ENCODE measurements around the gene TTC28. TPM values are rescaled to one million over a fixed set of nuclear protein-coding genes. Genes with fewer than 3 reads are reported as not detected.

The TTC28 gene
- total RNA-seq, 1 donor from 2014 or later = 65.4 TPM

GRCh38 chr22:27982630-27983180 lies 696.9 kb downstream of the TTC28 start:
- no peak for DNase-seq (ENCODE audit: low read depth, low spot score)
- Mint-ChIP-seq H3K27me3 (ENCODE audit: low read depth) (no peaks in the 10 kb centered on the region), H3K9me3 (no peaks in the 10 kb centered on the region), H3K4me1 (no peaks in the 10 kb centered on the region), H3K36me3 (ENCODE audit: low read depth) (peaks cover 22% of the 10 kb centered on the region), H3K4me3 (no peak overlapping the region), H3K27ac (ENCODE audit: unreplicated experiment) (no peak overlapping the region)
- no peak for TF ChIP-seq CTCF (conservative IDR thresholded peaks at IDR 0.05)

GRCh38 chr22:27982106-27982505 lies 697.5 kb downstream of the TTC28 start:
- no peak for TF ChIP-seq CTCF (conservative IDR thresholded peaks at IDR 0.05)
- Mint-ChIP-seq H3K4me1 (no peaks in the 10 kb centered on the region), H3K27ac (ENCODE audit: unreplicated experiment) (no peak overlapping the region), H3K9me3 (no peaks in the 10 kb centered on the region), H3K27me3 (ENCODE audit: low read depth) (no peaks in the 10 kb centered on the region), H3K36me3 (ENCODE audit: low read depth) (peaks cover 22% of the 10 kb centered on the region), H3K4me3 (no peak overlapping the region)
- no peak for DNase-seq (ENCODE audit: low read depth, low spot score)

- Mint-ChIP-seq H3K9me3 (no peaks in the 10 kb centered on the region), H3K36me3 (ENCODE audit: low read depth) (peaks cover 16% of the 10 kb centered on the region), H3K4me1 (peaks cover 3% of the 10 kb centered on the region), H3K27ac (ENCODE audit: unreplicated experiment) (no peak overlapping the region), H3K27me3 (ENCODE audit: low read depth) (no peaks in the 10 kb centered on the region), H3K4me3 (no peak overlapping the region)
- TF ChIP-seq CTCF (conservative IDR thresholded peaks at IDR 0.05) = no peak
- no peak for DNase-seq (ENCODE audit: low read depth, low spot score)
Observed at GRCh38 chr22:27980424-27981148, 699.1 kb downstream of the TTC28 start.

- no peak for DNase-seq (ENCODE audit: low read depth, low spot score)
- Mint-ChIP-seq H3K9me3 (no peaks in the 10 kb centered on the region), H3K4me3 (no peak overlapping the region), H3K36me3 (ENCODE audit: low read depth) (peaks cover 9% of the 10 kb centered on the region), H3K4me1 (peaks cover 11% of the 10 kb centered on the region), H3K27me3 (ENCODE audit: low read depth) (no peaks in the 10 kb centered on the region), H3K27ac (ENCODE audit: unreplicated experiment) (no peak overlapping the region)
- TF ChIP-seq CTCF (conservative IDR thresholded peaks at IDR 0.05) = no peak
Observed at GRCh38 chr22:27978802-27979201, 700.8 kb downstream of the TTC28 start.

- DNase-seq (ENCODE audit: low read depth, low spot score) = no peak
- no peak for TF ChIP-seq CTCF (conservative IDR thresholded peaks at IDR 0.05)
- Mint-ChIP-seq H3K27ac (ENCODE audit: unreplicated experiment) (no peak overlapping the region), H3K27me3 (ENCODE audit: low read depth) (no peaks in the 10 kb centered on the region), H3K4me3 (no peak overlapping the region), H3K36me3 (ENCODE audit: low read depth) (peaks cover 4% of the 10 kb centered on the region), H3K9me3 (no peaks in the 10 kb centered on the region), H3K4me1 (peaks cover 12% of the 10 kb centered on the region)
Observed at GRCh38 chr22:27978317-27978716, 701.3 kb downstream of the TTC28 start.
